ELR (cell line): ENCODE measurements around the gene SFT2D3.
A peak's percentile ranks its signal among the peaks of the same experiment; 100 is the strongest.

Source experiments
- DNase-seq: peaks from one replicate; pipeline ENCODE4 v3.0.0-alpha.2; 2015; ENCODE audit warnings: low read depth

The SFT2D3 gene

DNA sequence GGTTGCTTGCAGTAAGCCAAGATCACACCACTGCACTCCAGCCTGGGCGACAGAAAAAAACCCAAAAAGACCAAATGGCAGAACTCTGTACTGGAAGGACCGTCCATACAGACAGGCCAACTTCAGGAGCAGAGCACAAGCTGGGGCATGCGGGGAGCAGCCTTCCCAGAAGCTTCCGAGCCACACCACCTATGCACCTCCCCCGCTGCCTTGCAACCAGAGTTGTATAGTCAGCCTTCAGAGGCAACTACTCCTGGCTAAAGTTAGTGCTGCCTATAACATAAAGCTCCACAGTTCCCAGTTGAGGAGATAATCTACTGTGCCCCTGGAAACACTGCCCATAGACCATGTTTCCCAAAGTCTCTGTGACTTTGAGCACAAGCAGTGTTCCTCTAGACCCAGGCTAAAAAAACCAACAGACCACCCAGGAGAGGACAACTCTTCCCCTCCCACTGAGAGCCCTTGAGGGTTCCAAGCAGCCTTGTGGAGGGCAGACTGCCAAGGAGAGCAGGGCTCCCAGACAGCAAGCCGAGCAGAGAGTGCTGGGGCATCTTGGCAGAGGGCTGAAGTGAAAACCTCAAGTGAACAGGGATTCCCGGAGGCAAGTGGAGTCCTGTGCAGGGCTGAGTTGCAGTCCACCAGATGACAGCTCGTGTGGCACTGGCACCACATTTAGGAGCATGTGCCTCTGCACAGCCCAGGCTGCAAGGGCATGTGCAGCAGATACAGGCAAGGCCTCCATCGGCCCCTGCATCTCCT, 6.8 kb downstream of the SFT2D3 start:
- no peak for DNase-seq

DNA sequence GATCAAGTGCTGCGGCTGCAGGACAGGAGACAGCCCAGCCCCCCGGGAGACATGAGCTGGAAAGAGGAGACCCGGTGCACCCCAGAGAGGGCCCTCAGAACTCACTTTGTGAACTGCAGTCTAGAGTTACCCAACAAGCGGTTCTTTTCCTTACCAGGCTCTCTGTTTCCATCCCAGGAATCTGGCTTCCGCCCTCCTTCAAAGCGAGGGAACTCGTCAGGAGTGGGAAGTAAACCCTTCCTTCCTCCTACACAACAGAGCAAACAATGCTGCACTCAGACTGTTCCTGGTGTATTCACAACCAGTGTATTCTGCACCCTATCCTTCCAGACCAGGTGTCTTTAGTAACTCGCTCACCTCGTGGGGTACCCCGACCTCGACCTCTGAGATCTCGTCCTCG, 8.0 kb downstream of the SFT2D3 start:
- DNase-seq = no peak

DNA sequence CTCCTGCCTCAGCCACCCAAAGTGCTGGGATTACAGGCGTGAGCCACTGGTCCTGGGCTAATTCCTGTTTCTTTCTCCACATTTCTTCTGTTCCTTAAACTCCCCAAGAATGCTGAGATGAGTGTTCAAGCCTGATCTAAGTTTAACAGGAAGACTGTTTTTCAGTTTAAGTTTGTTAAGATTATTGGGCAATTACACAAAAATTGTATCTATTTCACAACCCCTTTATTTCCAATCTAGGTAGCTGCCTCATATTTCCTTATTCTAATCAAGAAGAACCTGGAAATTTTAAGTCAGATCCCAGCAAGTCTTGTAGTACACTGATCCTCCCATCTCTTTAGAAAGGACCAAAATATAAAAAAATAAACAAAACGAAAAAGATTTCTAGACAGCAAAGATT, 11.7 kb downstream of the SFT2D3 start:
- no peak for DNase-seq

DNA sequence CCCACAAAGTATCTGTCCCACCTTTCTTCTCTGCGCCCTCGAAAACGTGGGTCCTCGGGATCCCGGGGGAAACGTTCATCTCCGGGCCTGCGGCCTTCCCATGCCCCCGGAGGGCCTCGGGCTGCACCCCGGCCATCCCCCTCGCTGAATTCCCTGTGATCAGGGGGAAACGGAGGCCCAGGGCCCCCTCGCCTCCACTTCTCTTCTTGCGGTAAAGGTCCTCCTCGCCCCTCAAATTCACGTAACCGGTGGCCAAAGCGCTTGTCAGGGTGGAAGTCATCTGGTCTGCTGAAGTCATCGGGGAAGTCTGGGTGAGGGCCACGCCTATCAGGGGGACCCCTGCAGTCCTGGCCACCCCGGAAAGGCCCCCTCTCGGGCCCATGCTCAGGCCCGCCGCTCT, 12.3 kb downstream of the SFT2D3 start:
- DNase-seq = no peak

DNA sequence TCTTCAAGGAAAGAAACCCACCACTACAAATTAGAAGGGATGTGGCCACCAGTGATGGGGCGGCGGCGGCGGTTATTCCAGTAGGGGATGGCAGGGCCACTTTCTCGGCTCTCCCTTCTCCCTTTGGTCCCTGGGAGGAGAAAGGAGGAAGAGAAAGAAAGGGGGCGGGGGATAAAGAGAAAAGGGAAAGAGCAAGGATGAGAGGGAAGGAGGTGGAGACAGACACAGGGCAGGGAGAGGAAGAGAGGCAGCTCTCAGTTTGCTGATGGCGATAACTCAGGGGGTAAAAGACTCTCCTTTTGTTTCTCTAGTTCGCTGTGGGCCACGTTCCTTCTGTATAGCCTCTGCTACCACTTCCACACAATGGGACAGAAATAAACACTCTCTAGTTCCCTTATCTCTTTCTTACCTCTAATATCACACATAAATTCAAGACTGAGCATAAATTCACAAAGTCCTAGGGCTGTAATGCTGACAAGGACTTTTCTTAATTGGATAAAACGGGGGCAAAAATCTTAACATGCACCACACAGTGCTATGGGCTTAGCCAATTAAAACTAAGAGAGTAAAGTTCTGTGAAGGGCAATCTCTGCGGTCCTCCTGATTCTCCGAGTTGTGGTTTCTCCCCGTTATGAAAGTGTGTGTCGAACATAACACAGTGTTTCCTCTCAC, 14.6 kb downstream of the SFT2D3 start:
- DNase-seq = no peak

DNA sequence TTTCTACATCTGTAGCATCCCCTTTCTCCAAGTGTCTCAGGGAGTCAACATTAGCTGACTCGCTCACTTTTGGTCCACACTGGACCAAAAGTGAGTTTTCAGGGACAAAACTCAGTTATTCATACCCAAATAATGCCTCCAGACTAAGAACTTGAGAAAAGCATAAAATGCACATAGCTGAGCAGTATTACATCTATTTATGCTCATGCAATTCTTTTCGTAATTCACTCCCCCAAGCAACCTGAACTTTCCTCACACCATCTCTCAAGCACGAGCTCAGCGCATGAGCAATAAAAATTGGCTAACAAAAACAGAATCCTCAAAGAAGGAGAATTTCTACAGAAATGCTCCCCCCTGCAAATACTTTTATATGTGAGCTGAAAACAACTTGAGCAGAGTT, 17.0 kb downstream of the SFT2D3 start:
- no peak for DNase-seq

DNA sequence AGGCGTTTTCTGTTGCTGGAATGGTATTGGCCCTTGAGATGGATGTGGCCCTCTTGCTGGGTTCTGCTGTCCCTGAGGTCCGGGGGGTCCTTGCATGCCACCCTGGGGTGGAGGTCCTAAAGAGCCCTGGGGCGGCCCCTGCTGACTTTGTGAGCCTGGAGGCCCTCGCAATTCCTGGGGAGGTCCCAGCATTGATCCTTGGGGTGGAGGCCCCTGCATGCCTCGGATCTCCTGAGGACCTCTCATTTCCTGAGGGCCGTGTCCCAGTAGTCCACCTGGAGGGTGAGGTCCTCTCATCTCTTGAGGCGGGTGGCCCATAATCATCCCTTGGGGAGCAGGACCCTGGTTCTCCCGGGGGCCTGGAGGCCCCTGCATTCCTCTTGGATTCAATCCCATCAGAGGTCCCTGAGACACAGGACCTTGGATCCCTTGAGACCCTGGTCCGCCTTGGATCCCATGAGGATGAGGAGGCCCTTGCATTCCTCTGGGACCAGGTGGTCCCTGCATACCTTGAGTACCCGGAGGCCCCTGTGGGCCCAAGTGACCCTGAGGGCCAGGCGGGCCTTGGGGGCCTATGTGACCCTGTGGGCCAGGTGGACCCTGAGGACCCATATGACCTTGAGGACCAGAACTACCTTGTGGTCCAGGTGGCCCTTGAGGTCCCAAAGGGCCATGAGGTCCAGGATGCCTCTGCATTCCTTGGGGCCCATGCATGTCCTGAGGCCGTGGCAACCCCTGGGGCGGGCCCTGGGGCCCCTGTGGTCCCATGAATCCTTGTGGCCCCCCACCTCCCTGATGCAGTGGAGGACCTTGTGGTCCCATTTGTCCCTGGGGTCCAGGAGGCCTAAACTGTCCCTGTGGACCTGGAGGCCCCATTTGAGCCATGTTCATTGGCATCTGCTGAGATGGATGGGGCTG, 18.3 kb downstream of the SFT2D3 start:
- no peak for DNase-seq

DNA sequence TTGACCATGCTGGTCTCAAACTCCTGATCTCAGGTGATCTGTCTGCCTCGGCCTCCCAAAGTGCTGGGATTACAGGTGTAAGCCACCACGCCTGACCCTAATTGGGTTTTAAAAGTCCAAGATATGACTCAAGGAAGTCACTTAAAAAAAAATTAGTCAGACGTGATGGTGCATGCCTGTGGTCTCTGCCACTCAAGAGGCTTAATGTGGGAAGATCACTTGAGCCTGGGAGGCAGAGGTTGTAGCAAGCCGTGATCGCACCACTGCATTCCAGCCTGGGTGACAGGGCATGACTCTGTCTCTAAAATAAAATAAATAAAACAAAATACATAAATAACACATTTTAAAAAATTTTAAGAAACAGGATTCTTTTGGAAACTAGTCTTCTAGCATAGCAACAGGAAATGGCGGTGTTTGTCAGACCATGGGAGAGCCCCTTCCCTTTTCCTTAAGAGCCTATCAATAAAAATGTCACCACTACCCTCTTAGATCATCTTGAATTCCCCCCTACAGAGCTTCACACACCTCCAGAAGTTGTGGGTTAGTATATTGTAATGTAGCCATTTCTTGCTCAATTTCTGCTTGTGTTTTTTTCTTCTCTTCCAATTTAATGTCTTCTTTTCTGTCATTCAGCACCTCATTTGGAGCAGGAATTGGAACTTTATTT, 20.1 kb downstream of the SFT2D3 start:
- peak; percentile 89 for DNase-seq

DNA sequence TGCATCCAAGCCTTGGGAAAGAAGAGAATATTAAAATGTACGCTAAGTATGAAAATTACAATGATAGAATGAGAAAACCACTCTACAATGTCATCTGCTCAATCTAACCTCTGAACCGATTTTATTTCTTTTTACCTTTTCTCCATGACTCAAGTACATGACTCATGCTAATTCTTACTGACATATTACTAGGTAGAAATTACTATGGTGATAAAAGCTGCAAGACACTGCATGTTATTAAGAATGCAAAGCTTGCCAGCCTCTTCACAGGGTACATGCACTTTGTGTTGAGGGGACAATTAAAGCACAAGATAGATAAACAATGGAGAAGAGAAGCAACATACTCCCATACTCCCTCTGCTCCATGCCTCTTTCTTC, 20.7 kb downstream of the SFT2D3 start:
- peak; percentile 83 for DNase-seq

DNA sequence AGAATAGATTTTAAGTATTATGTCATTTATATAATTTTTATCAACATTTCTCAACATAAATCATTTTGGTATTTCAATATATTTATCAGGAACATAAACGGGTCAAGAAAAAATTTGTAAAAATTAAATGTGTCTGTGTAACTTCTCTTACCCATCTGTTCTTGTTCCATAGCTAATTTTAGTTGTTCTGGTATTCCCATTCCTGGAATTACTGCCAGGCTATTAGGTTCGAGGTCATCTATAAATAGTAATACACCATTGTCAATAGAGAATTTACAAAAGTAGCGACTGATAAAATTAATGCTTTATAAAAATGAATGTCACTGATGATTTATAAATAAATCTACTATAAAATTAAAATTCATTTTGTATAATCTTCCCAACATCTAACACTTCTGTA, 21.5 kb downstream of the SFT2D3 start:
- no peak for DNase-seq

DNA sequence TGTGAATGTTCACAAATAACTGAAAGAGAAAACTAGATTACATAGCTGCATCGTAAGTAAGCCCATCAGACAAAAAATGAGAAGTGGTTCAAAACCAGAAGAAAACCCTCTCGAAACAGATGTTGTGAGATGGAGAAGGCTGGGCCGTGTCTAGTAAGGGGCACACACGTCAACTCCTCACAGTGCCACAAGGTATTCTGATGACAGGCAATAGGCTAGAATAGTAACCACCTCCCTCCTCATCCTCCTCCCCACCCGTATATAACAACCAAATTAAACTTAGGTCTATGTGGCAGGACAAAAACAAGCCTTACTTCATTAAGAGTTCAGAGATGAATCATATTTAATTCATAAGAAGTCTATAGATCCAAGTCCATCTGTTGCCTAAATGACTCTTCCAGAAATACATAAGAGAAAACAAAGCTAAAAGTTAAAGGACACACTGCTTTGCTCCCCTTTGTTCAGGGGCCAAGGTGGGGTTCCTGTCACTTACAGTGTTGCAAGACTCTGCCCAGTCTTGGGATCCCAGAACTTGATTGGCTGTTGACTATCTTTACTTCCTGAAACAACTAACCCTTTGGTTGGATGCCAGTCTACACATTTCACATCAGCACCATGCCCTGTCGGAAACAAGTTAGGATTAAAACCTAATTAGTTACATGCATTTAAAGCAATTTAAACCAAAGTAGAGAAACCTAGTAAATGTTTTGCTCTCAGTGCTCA, 25.0 kb downstream of the SFT2D3 start:
- no peak for DNase-seq

DNA sequence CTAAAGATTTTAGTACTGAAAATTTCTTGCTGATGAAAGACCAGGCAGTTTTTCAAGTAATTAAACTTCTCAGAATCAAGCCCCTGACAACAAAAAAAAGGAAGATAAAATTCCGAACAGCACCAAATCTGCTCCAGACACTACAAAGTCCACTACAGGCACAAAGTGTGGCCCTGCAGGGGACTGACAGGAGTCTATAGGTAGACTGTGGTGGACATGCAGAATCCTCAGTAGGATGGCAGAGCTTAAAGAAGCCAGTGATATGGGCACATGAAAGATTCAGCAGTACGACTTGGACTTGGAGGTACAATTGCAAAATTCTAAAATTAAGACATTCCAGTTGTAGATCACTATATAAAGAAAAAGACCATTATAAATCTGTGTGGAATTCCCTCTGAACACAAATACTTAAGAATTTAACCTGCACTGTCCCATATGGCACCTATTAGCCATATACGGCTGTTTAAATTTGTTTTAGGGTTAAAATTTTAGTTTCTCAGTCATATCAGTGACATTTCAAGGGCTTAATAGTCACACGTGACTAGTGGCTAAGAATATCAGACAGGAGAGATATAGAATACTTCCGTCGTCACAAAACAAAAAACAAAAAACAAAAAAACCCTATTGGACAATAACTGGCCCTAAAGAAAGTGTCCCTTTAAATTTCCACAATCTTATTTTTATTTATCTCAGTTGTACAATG, 32.0 kb downstream of the SFT2D3 start:
- no peak for DNase-seq

DNA sequence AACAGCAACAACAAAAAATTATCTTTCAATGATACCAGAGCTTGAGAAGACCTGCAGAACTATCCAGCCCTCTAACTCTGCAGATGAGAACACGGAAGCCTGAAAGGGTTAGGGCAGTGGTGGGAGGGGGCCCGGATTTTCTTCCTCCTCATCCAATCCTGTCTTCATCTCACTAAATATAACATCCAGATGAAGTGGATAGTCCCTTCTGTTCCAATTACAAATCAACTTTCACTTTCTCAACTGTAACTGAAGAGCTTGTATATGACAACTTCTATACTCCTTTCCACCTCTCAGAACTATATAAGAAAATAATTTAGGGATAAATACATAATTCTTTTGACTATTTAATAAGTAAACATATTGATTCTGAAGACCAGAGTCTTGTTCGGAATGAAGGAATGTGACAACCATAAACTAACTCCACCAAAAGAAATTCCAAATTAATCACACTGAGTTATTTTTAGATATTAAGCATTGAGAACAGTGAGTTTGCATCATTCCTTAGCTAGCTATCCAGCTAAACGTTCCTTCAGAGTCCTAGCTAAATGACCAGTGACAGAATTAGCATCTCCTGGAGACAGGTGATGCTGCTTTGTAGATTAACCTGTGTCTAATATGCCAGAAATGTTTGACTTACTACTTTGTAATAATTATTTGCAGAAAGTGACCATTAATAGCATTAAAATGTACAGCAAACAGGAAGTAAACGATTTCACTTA, 32.7 kb downstream of the SFT2D3 start:
- no peak for DNase-seq

DNA sequence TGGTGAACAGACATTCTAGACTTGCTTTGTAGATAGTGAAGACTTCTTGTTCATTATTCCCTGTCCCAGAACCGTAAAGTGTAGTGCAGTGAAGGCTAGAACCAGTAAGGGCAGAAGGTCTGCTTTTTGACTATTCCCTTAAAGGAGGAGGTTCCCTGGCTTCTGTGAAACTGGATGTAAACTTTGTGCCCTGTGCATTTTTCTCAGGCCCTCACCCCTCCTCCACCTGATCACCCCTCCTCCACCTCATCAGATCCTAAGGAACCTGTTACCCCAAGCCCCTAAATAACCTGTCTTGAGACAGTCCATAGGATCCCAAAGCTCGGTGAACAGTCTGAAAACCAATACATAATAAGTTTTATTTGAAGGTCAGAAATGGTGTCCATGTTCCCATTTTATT, 33.7 kb downstream of the SFT2D3 start:
- no peak for DNase-seq

DNA sequence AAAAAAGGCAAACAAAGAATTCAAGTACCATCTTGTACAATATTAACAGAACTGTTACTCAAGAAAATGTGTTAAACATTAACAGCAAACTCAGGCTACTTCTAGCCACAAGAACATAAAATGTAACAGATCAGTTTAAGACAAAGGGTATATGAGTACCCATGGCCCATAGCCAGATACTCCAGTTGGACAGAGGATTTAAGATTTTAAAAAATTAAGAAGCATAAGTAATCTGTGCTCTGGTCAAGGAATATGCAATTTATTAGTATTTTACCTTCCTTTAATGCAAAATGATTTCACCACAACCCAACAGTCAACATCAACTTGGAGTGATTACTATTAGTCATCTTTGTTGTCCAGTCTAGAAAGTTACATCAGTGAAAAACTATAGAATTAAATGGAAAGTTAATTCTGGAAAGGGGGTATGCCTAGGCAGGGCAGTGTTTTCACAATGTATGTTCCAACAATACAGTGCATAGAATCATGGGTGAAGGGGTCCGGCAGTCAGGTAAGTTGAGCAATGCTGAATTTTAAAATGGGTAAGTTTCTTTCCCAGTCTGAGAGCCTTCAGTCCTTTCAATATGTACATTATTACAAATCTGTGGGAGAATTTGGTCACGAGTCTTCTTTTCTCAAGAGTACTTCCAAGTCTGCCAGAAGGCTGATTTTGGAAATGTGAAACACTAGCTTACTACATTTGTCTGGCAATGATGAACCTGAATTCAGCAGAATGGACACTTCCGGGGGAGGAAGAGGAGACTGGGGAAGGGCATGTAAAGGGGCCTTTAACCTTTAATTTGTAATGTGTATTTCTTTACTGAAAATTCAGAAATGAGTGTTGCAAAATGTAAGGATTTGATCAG, 34.5 kb downstream of the SFT2D3 start:
- peak; percentile 15 for DNase-seq

DNA sequence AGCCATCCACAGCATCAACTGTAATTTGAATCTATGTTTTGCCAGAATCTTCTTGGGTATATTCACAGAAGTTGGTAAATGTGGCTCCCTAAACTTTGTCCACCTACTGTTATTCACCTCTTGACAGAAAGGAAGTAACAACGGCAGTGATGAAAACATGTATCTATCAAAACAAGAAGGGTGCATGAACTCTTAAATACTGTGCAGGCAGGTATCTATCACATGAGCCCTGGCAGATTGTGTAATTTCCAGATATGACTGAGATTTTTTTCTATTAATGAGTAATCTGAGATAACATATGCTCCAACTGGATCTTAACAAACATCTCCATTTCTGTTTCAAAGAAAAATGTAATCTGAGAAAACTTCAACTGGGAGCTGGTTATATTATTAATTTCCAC, 36.6 kb downstream of the SFT2D3 start:
- no peak for DNase-seq

DNA sequence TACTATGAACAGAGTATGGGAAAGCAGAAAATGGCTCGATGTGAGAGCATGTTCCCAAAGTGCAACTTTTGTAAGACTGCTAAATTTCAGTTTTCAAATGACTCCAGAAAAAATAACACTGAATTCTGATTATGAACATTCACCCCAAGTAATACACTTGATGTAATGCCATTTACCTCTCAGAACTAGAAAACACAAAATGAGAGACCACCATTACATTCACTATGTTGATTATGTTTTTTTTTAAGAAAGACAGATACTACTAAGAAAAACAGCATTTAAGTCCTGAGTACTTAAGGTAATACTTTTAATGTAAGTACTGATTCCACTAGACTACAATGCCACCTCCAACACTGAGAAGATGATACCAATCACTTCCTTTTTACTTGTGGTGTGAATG, 38.5 kb downstream of the SFT2D3 start:
- no peak for DNase-seq

DNA sequence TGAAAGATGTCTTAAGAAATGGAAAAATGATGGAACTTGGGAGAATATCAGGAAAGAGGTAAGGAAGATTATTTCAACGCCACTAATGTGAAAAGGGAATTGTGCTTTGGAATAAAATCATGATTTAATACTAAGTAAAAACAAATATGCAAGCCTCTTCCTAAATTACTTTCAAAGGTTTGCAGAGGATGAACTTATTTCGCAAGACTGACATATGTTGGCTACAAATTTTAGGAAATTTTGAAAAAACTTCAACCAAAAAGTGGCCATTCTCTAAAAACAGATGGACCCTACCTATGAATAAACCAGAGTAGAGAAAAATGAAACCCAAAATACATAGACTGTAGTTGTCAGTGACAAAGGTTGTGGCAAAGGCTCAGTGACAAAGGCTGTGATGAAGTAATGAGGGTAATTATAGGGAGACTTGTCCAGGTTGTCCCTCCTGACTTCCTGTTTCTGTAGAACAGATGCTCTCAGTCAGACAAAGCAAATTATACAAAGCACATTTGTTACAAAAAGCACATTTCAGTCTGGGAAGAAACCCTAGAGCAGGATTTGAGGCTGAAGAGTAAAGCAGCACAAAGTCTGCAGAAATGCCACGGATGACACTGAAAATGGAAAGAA, 39.5 kb downstream of the SFT2D3 start:
- no peak for DNase-seq

DNA sequence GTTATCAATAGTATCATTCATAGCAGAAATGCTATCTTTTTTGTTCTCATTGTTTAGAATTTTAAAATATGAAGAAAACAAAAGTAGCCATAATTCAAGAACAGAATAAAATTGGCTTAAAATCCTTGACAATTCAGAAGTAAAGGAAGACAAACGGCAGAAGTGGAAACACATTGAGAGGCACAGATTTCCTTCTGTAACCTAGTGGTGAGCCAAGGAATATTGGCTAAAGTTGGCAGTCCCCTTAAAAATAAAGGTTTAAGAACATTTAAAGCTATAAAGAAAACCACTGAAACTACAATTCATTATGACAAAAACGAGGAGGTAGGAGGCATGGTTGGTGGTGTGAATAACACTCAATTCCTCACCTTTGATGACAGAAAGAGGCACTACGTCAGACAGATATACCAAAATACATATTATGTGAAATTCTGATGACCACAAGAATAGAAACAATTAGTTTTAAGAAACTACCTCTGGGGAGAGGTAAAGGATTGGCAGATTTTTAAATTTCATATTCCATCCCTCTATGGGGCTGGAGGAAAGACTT, 42.3 kb downstream of the SFT2D3 start:
- DNase-seq = peak; percentile 13
